Ovary (tissue), 9 donors: ENCODE results near the gene FAM20A. TPM values are rescaled to one million over a fixed set of nuclear protein-coding genes. Genes with fewer than 3 reads are reported as not detected.
A peak's percentile ranks its signal among the peaks of the same experiment; 100 is the strongest.

Experiments used
- DNase-seq, 5 donors: peaks; one replicate each; pipeline ENCODE4 v3.0.0-alpha.2; 2019 to 2020
- H3K27ac ChIP-seq, 2 donors: fragments of 200-600 bp; one replicate each; pipeline versions ENCODE4 v1.5.1 to v1.8.0; 2019 to 2022
- H3K27me3 ChIP-seq: fragments of 200-600 bp; one replicate; pipeline ENCODE4 v1.8.0; 2022
- H3K36me3 ChIP-seq: fragments of 200-600 bp; sonication (generic); one replicate; pipeline ENCODE4 v1.5.1; 2019
- H3K4me1 ChIP-seq: one replicate; pipeline ENCODE4 v1.8.1; 2013; ENCODE audit warnings: mild to moderate bottlenecking, moderate library complexity; ENCODE audit not compliant: insufficient read depth
- H3K4me3 ChIP-seq: fragments of 200-600 bp; sonication (generic); one replicate; pipeline ENCODE4 v1.5.1; 2017
- H3K9me3 ChIP-seq, 2 donors: fragments of 200-600 bp in 1 of 2; sonication (generic) in 1 of 2; one replicate each; pipeline versions ENCODE4 v1.5.1 to v1.8.1; 2013 to 2019; ENCODE audit warnings: mild to moderate bottlenecking in 1 of 2, moderate library complexity in 1 of 2
- CTCF ChIP-seq, 3 donors: fragments of 450-650 bp in 2 of 3; fragments of 200-600 bp in 1 of 3; IDR thresholded peaks; one replicate each; pipeline versions ENCODE4 v1.5.1 to v1.8.0; 2016 to 2022; ENCODE audit warnings: antibody characterized with exemption in 3 of 3, mild to moderate bottlenecking in 1 of 3
- EP300 ChIP-seq: sonication (generic); formaldehyde crosslinking; IDR thresholded peaks from one replicate; pipeline ENCODE4 v1.6.1; 2017; ENCODE audit warnings: antibody characterized with exemption
- POLR2A ChIP-seq: fragments of 450-650 bp; IDR thresholded peaks from one replicate; pipeline ENCODE4 v1.6.1; 2017; ENCODE audit warnings: antibody characterized with exemption, mild to moderate bottlenecking, moderate library complexity
- WGBS, 3 donors: extraction: QIAGEN DNeasy Blood & Tissue Kit in 1 of 3; methylation state at CpG; one replicate each; pipeline versions ENCODE4 v1.1.5 to v1.1.7; 2013 to 2017; 5-methylcytosine and 5-hydroxymethylcytosine counted together
- intact Hi-C, 4 donors: fragments of 100-400 bp; cut with DNase I; formaldehyde crosslinking; loops; one replicate each; pipeline versions ENCODE4 v1.11.0 to v1.15.1; 2022 to 2023
- polyA plus RNA-seq, 2 donors: library from polyadenylated mRNA; stranded (reverse); fragments of 200-250 nt in 1 of 2; fragments of 350-450 nt in 1 of 2; fragmentation: Illumina TruSeq in 1 of 2; extraction: RNeasy Lipid Tissue Mini Kit (QIAGEN cat#74804) in 1 of 2; gene quantifications; one replicate each; pipeline ENCODE4 v1.2.3, GENCODE V29; 2013 to 2014
- total RNA-seq, 7 donors: library from RNA; depleted of rRNA in 2 of 7; stranded (reverse); fragments of >200 nt in 2 of 7; fragmentation: NEBNext Ultra II Directional in 3 of 7; extraction: Animal tissue kit (Norgen Biotek cat#: 25700) in 3 of 7; gene quantifications; one replicate each; pipeline versions ENCODE4 v1.1.0 to v1.2.4, GENCODE V29; 2016 to 2023
- donor health status: DM: no; HTN: no; CAD: no; lungs with moderate emphysema.
- donor health status: DM: no; HTN: no; CAD: no.
- donor health status: Bipolar disorder and iron deficiency.
- donor health status: DM: yes; HTN: yes; CAD: no.
- donor health status: DM: no; HTN: no; CAD: no.
- donor health status: DM: yes; HTN: yes; CAD: no.

FAM20A gene
- total and polyA plus RNA-seq, 9 donors, result 4.9 to 75.8 (median 19.7) TPM

GRCh38 chr17:68603656-68604055 is 2.5 kb upstream of the FAM20A start:
- DNase-seq, result no peak

GRCh38 chr17:68603027-68603426 is 1.9 kb upstream of the FAM20A start:
- WGBS, 3 donors, result 78 to 86% (median 80%) methylated on average over 6 of the region's 6 CpGs
- Histone ChIP-seq H3K4me3 (no peak overlapping the region), H3K4me1 (peaks cover 5% of the 10 kb centered on the region), H3K27me3 (no peaks in the 10 kb centered on the region), H3K9me3 (no peaks in the 10 kb centered on the region), H3K36me3 (no peaks in the 10 kb centered on the region), H3K27ac (no peak overlapping the region)
- DNase-seq, result no peak
- TF ChIP-seq CTCF (IDR thresholded peaks at IDR 0.05) (no peak), EP300 (no peak), POLR2A (no peak)
- intact Hi-C loops, result loop anchor here in 1 of 4 donors (5.0 to 10.0 kb wide), 2 partner anchors 66 to 152 kb away; no protein-coding TSS in a partner anchor

More at GRCh38 chr17:68603656-68604055, 2.5 kb upstream of the FAM20A start:
- Histone ChIP-seq H3K36me3 (no peaks in the 10 kb centered on the region), H3K9me3 (no peaks in the 10 kb centered on the region), H3K27me3 (no peaks in the 10 kb centered on the region), H3K27ac (no peak overlapping the region), H3K4me3 (no peak overlapping the region), H3K4me1 (peaks cover 4% of the 10 kb centered on the region)
- intact Hi-C loops, result loop anchor here in 1 of 4 donors (5.0 to 10.0 kb wide), 2 partner anchors 66 to 151 kb away; no protein-coding TSS in a partner anchor
- no peak for TF ChIP-seq EP300
- TF ChIP-seq CTCF (IDR thresholded peaks at IDR 0.05), result no peak
- TF ChIP-seq POLR2A, result no peak
- 93 to 97% (median 94%) methylated on average over 3 of the region's 3 CpGs for WGBS, 3 donors

GRCh38 chr17:68602289-68602688 is 1.1 kb upstream of the FAM20A start:
- Histone ChIP-seq H3K4me1 (peaks cover 5% of the 10 kb centered on the region), H3K27ac (peak overlapping the region in 1 of 2 donors; percentile 33), H3K9me3 (no peaks in the 10 kb centered on the region), H3K36me3 (no peaks in the 10 kb centered on the region), H3K27me3 (no peaks in the 10 kb centered on the region), H3K4me3 (no peak overlapping the region)
- 66 to 73% (median 71%) methylated on average over 5 of the region's 5 CpGs for WGBS, 3 donors
- intact Hi-C loops, result loop anchor here in 1 of 4 donors (5.0 to 10.0 kb wide), 2 partner anchors 65 to 153 kb away; no protein-coding TSS in a partner anchor
- DNase-seq, result no peak
- TF ChIP-seq CTCF (IDR thresholded peaks at IDR 0.05) (no peak), EP300 (no peak), POLR2A (no peak)

- WGBS, 3 donors, result 43 to 54% (median 45%) methylated on average over 6 of the region's 6 CpGs
These were observed 560 bp upstream of the FAM20A start for GRCh38 chr17:68601565-68602288.

More at GRCh38 chr17:68601565-68602288, 560 bp upstream of the FAM20A start:
- H3K27me3 ChIP-seq, result no peaks in the 10 kb centered on the region
- peaks cover 5% of the 10 kb centered on the region for H3K4me1 ChIP-seq
- peak overlapping the region; percentile 70 for H3K4me3 ChIP-seq
- intact Hi-C loops, result loop anchor here in 1 of 4 donors (5.0 to 10.0 kb wide), 2 partner anchors 64 to 153 kb away; no protein-coding TSS in a partner anchor
- H3K9me3 ChIP-seq, result no peaks in the 10 kb centered on the region
- no peaks in the 10 kb centered on the region for H3K36me3 ChIP-seq
- TF ChIP-seq POLR2A, result no peak
- no peak for TF ChIP-seq CTCF (IDR thresholded peaks at IDR 0.05)
- TF ChIP-seq EP300, result no peak
- DNase-seq, result peak in 1 of 5 donors; percentile 32
- peak overlapping the region in 1 of 2 donors; percentile 33 for H3K27ac ChIP-seq
